HG03196 (cell line): Measurements from ENCODE around the gene TRMT112.

Experiments used
- ATAC-seq: cut with Tn5 transposase; IDR thresholded peaks from one replicate; pipeline ENCODE4 v1.9.1; 2021; ENCODE audit not compliant: unreplicated experiment

TRMT112 gene

DNA sequence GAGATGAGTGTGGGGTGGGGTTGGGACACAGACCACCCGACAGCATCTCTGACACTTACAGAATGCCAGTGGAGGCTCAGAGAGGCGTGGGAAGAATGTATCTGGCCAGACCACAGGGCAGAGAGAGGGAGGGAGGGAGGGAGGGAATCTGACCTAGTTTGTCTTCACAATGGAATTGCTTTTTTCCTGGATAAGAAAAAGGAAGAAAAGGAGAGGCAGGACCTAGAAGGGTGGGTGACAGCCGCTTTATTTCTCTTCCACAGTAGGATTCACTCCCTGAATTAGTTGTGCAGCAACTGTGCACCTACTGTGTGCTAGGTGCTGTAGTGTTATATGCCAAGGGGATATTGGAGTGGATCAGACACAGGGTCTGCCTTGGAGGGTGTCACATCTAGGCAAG lies 22.6 kb downstream of the TRMT112 start:
- no peak for ATAC-seq

DNA sequence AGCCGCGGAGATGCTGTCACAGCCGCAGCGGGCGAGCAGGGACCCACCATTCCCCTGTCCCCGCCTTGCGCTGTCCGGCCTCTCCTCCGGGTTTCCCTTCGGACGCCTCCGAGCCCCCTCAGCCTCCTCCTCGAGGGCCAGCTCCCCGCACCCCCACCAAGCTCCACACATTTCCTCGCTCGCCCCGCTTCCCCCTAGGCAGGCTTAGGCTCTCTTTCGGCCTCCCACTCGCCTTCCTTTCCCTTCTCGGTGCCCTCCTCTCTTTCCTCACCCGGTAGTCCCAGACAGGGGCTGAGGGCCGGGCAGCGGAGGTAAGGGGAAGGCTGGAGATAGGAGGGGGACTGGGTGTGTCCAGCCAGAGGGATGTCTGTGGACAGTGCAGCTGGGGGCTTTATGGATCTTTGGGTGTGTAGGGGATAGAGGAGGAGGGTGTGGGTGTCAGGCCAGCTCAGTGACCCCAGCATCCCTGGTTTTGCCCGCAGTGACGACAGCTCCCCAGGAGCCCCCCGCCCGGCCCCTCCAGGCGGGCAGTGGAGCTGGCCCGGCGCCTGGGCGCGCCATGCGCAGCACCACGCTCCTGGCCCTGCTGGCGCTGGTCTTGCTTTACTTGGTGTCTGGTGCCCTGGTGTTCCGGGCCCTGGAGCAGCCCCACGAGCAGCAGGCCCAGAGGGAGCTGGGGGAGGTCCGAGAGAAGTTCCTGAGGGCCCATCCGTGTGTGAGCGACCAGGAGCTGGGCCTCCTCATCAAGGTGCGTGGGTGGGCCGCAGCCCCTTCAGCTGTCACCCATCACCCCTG lies 24.7 kb downstream of the TRMT112 start:
- ATAC-seq = no peak

DNA sequence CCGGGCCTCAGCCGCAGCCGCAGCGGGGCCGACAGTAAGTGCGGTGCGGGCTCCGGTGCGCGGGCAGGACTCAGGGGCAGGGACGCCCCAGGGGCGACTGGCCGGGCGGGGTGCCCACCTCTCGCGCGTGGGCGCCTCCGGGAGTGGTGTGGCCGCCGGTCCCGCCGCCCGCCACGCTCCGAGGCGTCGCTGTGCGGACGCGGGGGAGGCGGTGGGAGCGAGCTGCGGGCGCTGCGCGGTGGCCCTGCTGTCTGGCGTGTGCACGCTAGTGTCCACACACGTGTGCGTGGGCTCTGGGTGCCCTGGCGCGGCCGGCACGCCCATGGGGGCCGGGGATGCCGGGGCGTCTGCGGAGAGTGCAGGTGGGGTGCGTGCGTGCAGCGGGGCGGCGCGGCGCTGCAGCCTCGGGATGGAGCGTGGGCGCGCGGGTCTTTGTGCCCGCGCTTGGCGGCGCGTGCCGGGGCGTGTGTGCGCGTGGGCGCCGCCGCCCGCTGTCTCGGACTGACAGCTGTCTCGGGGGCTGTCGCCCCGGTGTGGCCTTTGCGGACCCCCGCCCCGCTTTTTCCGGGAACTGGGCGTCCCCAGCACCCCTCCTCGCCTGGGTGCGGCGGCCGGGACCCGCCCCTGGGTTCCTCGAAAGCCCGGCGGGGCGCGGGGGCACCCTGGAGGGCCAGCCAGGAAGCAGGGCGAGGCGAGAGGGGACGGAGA lies 25.5 kb downstream of the TRMT112 start:
- ATAC-seq = no peak

DNA sequence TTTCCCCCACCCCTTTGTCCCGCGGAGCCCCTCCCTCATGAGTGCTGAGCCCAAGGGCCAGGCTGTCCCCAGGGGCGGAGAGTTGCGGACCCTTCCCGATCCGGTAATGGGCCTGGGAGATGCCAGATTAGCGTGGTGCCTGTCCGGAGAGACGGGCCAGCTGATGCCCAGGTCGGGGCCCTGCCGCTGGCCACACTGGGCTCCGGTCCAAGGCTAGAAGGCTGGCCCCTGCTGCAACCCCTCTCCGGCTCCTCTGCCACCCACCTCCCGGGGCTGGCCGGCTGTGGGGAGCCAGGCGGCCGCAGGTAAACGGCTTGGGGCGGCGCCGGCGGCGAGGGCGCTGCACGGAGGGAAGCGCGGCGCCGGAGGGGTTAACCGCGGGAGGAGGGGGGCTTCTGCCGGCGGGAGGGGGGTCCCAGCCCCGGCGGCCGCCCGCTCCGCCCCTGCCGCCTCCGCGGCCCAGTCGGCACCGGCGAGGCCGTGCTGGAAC lies 26.1 kb downstream of the TRMT112 start, which contains the start of gene KCNK4:
Gene KCNK4, plus strand, starts transcription at position 41 of the 490 bp plus-strand sequence. CDS start 1,717 bp downstream, outside the sequence.
- ATAC-seq = no peak

DNA sequence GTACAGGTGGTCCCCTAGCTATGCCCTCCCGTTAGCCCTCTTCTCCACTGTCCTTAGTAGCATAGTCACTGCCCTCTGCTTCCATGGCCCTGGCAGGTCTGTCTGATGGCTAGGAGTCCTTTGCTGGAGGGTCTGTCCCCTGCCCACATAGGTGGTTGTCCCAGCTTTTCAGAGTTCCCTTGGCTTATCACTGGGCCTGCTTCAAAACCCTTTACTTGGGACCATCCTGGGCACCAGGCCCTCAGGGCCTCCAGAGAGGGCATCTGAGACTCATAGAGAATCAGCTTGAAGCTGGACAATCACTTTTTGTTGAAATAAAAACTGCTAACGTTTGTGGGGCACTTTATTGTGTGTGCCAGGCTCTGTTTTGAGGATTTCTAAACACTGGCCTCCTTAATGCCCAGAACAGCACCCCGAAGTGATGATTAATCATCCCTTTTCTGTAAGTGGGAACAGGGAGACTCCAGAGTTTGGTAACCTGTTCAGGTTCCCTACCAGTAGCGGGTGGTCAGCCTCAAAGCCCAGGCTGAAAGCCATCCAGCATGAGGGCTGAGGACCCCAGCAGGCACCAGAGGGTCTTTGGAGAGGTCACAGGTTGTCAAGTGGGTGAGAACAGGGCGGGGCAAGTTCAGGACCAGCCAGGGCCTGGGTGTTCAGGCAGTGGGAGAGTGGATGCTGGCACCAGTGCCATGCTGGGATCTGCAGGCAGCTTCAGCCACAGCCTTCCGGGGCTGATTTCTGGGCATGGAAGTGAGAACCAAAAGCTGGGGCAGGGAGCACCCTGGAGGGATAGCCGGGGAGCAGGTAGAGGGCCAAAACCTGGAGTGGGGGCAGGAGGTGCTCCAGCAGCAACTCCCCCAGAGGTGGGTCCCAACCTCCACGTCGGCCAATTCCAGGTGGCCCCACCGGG lies 26.8 kb downstream of the TRMT112 start:
- no peak for ATAC-seq

DNA sequence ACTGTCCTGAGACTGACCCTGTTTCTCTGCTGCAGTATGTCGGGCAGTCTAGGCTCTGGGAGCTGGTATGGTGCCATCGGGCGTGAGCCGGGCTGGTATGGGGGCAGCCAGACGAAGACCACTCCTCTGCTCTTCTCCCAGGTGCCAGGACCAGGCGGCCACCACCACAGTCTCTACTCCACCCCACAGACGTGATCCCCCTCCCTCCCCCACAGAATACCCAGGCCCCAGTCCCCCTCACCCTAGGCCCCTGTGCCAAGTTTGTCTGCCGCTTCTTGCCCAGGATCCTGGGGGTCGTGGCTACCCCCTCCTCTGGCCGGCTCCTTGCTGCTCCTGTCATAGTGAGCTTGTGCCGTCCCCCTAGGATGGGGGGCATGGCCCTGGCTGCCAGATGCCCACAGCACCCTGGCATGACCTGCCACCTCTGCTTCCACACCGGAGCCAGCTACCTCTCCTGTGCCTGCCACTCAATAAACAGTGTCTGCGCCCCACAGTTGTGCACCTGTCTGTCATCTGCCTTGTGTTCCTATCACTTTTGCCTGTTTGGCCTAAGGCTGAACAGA lies 28.3 kb downstream of the TRMT112 start:
- ATAC-seq = no peak

DNA sequence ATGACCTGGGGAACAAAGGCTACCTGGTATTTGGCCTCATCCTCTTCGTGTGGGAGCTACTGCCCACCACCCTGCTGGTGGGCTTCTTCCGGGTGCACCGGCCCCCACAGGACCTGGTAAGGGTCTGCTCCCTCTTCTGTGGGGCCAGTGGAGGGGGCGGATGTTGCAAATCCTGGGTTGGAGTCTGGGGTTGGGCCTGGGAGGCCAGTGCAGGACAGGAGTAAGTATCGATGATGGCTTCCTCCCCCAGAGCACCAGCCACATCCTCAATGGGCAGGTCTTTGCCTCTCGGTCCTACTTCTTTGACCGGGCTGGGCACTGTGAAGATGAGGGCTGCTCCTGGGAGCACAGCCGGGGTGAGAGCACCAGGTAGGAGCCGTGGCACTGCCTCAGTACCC lies 29.0 kb downstream of the TRMT112 start:
- no peak for ATAC-seq

DNA sequence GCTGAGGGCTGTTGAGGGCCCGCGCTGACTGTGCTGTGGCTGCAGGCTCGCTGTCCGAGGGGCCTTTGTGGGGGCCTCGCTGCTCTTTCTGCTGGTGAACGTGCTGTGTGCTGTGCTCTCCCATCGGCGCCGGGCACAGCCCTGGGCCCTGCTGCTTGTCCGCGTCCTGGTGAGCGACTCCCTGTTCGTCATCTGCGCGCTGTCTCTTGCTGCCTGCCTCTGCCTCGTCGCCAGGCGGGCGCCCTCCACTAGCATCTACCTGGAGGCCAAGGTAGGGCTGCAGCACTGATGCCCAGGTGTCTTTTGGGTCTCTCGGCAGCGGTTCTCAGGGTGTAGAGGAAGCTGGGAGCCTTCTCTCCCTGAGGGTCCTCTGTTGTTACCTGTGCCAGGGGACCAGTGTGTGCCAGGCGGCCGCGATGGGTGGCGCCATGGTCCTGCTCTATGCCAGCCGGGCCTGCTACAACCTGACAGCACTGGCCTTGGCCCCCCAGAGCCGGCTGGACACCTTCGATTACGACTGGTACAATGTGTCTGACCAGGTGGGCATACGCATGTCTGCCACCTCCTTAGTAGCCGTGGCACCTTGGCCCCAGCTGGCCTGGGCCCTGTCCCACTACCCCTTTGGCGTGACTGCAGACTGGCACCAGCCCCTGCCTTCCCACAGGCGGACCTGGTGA lies 29.5 kb downstream of the TRMT112 start:
- no peak for ATAC-seq

DNA sequence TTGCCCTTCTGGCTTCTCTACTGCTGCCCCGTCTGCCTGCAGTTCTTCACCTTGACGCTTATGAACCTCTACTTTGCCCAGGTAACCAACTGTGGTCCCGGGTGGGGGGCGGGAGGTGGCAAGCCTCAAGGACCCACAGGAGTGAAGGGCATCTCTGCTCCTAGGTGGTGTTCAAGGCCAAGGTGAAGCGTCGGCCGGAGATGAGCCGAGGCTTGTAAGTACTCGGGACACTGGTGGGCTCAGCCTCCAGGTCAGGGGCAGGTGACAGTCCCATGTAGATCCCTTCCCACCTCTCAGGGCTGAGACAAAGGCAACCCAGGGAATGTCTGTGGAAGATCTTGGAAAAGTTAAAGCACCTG lies 30.6 kb downstream of the TRMT112 start:
- ATAC-seq = no peak

DNA sequence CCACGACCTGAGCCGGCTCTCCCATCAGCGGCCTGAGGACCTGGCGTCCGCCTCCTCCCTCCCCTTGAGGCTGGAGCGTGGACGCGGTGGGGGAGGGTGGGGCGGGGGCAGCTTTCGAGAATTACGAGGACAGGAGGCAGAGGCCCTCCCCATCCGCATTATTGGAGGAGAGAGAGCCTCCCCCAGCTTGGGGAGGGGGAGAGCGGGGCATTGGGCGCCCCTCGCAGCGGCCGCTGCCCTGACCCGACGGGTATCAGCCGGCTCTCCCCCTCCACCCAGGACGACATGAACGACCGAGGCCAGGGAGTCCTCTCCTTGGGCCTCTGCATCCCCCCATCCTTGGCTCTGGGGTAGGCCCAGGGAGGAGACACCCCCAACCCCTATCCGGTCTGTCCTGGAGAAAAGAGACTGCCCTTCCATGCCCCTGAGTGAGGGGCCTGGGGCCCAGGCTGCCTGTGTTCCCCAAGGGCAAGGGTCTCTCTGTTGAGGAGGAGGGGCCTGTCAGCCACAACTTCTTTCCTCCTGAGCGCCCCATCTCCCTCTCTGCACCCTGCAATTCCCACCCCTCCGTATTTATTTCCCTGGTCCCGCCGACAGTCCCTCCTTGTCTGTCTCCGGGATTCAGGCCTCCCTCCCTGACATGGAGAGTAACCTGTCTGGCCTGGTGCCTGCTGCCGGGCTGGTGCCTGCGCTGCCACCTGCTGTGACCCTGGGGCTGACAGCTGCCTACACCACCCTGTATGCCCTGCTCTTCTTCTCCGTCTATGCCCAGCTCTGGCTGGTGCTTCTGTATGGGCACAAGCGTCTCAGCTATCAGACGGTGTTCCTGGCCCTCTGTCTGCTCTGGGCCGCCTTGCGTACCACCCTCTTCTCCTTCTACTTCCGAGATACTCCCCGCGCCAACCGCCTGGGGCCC lies 31.2 kb downstream of the TRMT112 start:
- ATAC-seq = no peak

DNA sequence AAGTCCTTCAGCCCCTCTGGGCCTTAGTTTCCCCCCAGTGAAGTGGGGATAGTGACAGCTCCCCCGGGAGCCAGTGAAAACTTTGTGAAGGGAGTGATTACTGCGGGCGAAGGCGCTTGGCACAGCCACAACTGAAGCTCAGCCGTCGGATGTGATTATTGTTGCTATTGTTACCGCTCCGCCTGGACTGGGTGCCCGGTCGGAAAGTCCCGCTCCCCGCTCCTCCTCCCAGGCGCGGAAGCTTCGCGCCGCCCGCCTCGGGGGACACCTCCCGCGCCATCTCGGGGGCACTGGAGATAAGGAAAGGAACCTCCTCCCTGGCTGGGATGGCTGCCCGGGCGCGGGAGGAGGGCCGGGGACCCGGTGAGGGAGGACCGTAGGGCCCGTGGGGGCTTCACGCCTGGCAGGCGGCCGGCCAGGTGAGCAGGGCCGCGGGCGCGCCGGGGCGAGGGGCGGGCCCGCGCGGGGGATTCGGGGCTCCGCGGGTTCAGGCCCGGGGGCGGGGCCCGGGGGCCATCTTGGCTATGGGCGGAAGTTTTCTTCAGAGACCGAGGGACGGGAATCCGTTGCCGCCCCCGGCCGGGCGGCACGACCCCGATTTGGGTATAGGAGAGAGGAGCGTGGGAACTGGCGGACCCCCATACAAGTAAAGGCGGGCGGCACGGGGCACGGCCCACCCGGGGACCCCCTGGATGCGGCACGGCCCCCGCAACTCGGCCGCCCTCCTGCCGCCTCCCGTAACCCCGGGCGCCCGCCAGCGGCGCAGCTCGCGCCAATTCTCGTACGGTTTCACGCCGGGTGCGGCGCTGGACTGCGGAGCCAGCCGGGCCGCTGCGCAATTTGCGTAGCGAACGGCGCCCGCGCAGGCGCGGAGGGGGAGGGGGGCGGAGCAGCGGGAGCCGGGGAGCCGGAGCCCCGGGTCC lies 32.1 kb downstream of the TRMT112 start, which contains the start of gene GPR137:
Gene GPR137, plus strand, starts transcription at position 887 of the 923 bp plus-strand sequence. CDS start 677 bp downstream, outside the sequence.
- ATAC-seq = peak; percentile 51

DNA sequence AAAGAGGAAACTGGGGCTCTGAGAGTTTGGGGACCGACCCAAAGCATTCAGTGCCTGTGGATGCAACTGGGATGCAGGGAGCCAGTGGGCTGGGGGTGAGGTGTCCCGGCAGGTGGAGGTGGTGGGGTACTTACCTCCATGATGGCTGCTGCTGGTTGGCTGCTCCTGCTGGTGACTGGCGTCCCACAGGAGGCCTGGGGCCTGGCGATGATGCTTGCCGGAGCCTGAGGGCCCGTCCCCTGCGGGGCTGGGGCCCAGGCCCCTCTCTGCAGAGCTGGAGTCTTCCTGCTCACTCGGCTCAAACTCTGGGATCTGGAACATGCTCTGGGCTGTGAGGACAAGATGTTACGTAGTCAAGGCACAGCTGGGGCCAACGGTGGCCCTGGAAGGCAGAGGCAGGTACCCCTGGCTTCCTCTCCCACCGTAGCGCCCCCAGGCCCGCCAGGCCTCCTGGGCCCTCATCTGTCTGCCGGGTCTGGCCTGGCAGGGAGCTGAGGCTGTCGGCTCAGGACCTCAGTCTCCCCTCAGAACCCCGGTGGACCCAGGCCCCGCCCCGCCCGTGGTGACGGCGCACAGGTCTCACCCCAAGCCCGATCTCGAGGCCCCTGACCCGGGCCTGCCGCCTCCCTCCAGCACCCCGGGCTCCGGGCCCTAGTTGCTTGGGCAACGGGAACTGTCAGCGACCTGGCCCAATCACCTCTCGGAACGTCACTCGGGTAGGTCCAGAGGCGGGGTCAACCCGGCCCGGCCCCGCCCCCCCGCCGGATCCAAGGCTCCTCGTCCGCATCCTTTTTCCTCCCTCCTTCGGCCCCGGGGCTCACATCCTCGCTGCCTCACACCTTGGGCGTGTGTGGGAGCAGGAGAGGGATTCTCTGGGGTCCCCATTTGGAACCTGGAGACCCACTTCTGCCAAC lies 33.1 kb downstream of the TRMT112 start, which contains the start of gene BAD:
Gene BAD, minus strand, starts transcription at position 618 of the 914 bp plus-strand sequence. Its CDS starts 297 bp downstream, at position 321.
- peak; percentile 56 for ATAC-seq

DNA sequence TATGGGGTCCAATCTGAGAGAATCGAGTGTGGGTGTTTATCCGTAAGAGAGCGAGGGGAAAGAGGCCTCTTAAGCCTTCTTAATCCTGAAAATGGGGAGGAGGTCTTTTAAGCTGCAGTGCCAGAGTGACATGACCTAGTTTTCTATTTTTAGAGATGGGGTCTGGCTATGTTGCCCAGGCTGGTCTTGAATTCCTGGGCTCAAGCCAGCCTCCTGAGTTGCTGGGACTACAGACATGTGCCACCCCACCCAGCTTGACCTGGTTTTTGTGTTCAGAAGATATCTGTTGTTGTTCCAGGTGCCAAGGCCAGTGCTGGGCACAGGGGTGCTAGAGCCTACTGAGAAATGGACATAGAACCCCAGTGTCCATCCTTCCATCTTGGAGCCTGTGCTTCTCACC lies 34.3 kb downstream of the TRMT112 start:
- ATAC-seq = no peak

DNA sequence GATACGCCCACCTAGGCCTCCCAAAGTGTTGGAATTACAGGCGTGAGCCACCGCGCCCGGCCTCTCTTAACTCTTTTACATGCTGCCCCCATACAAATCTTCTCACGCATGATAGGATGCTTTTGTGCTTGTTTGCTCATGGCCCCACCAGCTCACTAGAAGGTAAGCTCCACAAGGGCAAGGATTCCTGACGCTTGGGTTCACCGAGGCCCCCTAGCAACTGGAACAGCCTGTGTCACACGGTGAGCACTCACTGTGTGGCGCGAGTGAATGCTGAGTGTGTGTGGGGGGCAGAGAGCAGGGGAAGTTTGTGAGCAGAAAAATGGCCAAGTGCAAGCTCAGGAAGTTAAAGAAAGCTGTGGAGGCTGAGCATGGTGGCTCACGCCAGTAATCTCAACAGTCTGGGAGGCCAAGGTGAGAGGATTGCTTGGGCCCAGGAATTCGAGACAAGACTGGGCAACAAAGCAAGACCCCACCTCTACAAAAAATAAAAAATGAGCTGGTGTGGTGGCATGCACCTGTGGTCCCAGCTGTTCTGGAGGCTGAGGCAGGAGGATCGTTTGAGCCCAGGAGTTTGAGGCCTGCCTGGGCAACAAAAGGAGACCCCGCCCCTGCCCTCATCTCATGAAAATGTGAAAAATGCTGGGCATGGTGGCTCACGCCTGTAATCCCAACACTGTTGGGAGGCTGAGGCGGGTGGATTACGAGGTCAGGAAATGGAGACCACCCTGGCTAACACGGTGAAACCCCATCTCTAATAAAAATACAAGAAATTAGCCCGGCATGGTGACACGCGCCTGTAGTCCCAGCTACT lies 35.2 kb downstream of the TRMT112 start:
- ATAC-seq = no peak

DNA sequence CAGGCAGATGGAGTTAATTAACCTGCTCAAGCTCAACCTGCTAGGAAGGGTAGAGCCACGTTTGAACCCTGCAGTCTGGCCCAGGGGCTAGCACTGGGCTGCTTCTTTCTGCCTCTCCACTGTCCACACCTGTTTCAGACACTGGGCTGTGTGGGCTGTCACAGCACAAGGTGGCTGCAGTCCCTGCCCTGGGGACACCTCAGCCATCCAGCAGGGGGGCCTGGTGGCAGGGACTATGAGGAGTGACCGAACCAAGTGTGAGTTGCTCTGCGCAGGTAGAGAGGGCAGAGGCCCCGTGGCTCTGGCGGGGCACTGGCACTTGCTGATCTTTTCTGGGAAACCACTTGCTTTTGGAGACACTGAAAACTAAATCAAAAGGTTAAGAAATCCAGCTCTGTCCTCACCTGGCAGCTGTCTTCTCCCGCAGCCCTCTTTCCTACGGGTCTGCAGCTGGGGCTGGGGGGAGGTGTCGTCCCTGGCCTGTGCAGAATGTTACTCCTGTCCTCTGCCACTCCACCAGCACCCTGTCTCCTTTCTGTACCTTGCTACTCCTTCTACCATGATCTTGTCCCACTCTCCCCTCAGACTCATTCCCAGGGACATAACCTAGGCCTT lies 38.7 kb downstream of the TRMT112 start:
- ATAC-seq = no peak
